H9 (cell line): ENCODE data around the gene WFIKKN1. TPM values are rescaled to one million over a fixed set of nuclear protein-coding genes. Genes with fewer than 3 reads are reported as not detected.

Experiments
- DNase-seq: peaks from one replicate; pipeline ENCODE4 v3.0.0-alpha.2; 2017
- H2AFZ ChIP-seq: one replicate; pipeline ENCODE4 v1.6.1; 2013; ENCODE audit warnings: mild to moderate bottlenecking, low read length, control low read depth, moderate library complexity
- H2AK5ac ChIP-seq: 2 replicates; pipeline ENCODE4 v1.6.1; 2013; ENCODE audit warnings: low read length, control low read depth, mixed read lengths; ENCODE audit not compliant: insufficient read length
- H2BK120ac ChIP-seq: one replicate; pipeline ENCODE4 v1.6.1; 2013; ENCODE audit warnings: low read depth, mild to moderate bottlenecking, low read length, control low read depth, inconsistent platforms; ENCODE audit not compliant: poor library complexity, severe bottlenecking
- H2BK12ac ChIP-seq: 2 replicates; pipeline ENCODE4 v1.6.1; 2013; ENCODE audit warnings: low read length, control low read depth, mixed read lengths, low read depth; ENCODE audit not compliant: insufficient read length
- H2BK15ac ChIP-seq: 2 replicates; pipeline ENCODE4 v1.6.1; 2013; ENCODE audit warnings: low read depth, low read length, control low read depth
- H2BK20ac ChIP-seq: one replicate; pipeline ENCODE4 v1.6.1; 2013; ENCODE audit warnings: low read depth, mild to moderate bottlenecking, low read length, control low read depth, inconsistent platforms; ENCODE audit not compliant: poor library complexity, severe bottlenecking
- H2BK5ac ChIP-seq: 2 replicates; pipeline ENCODE4 v1.6.1; 2013; ENCODE audit warnings: low read length, control low read depth, mixed read lengths; ENCODE audit not compliant: insufficient read length
- H3K14ac ChIP-seq: 2 replicates; pipeline ENCODE4 v1.6.1; 2013; ENCODE audit warnings: low read length, control low read depth; ENCODE audit not compliant: insufficient read depth
- H3K18ac ChIP-seq: 2 replicates; pipeline ENCODE4 v1.6.1; 2013; ENCODE audit warnings: low read depth, mild to moderate bottlenecking, mixed read lengths, low read length, control low read depth; ENCODE audit not compliant: insufficient read length
- H3K23ac ChIP-seq: 2 replicates; pipeline ENCODE4 v1.6.1; 2013; ENCODE audit warnings: low read length, control low read depth, mixed read lengths, low read depth; ENCODE audit not compliant: insufficient read length
- H3K23me2 ChIP-seq: 2 replicates; pipeline ENCODE4 v1.6.1; 2013; ENCODE audit warnings: low read depth, mild to moderate bottlenecking, mixed read lengths, low read length, control low read depth; ENCODE audit not compliant: insufficient read length, poor library complexity, severe bottlenecking
- H3K27ac ChIP-seq: 2 replicates; pipeline ENCODE4 v1.5.1; 2013; ENCODE audit warnings: low read length, control low read depth, mixed read lengths, low read depth; ENCODE audit not compliant: insufficient read length
- H3K27me3 ChIP-seq: 2 replicates; pipeline ENCODE4 v1.6.1; 2013; ENCODE audit warnings: low read length, control low read depth, inconsistent platforms; ENCODE audit not compliant: insufficient read depth
- H3K4ac ChIP-seq: 2 replicates; pipeline ENCODE4 v1.6.1; 2013; ENCODE audit warnings: low read depth, mild to moderate bottlenecking, control low read depth, inconsistent platforms, low read length, moderate library complexity
- H3K4me1 ChIP-seq: 2 replicates; pipeline ENCODE4 v1.6.1; 2013; ENCODE audit warnings: low read length, control low read depth, inconsistent platforms; ENCODE audit not compliant: insufficient read depth
- H3K4me2 ChIP-seq: 2 replicates; pipeline ENCODE4 v1.6.1; 2013; ENCODE audit warnings: low read length, control low read depth, mixed read lengths; ENCODE audit not compliant: insufficient read length, insufficient read depth
- H3K56ac ChIP-seq: 2 replicates; pipeline ENCODE4 v1.6.1; 2013; ENCODE audit warnings: low read depth, mild to moderate bottlenecking, mixed read lengths, low read length, control low read depth; ENCODE audit not compliant: insufficient read length
- H3K79me1 ChIP-seq: 2 replicates; pipeline ENCODE4 v1.6.1; 2013; ENCODE audit warnings: low read depth, mild to moderate bottlenecking, moderate library complexity, low read length, control low read depth, inconsistent platforms; ENCODE audit not compliant: insufficient read depth, poor library complexity, severe bottlenecking
- H3K79me2 ChIP-seq: 2 replicates; pipeline ENCODE4 v1.6.1; 2013; ENCODE audit warnings: low read length, control low read depth, inconsistent platforms; ENCODE audit not compliant: insufficient read depth
- H3K9ac ChIP-seq: 2 replicates; pipeline ENCODE4 v1.6.1; 2013; ENCODE audit warnings: low read length, control low read depth, mixed read lengths; ENCODE audit not compliant: insufficient read length; ENCODE audit errors: extremely low read depth
- H3K9me3 ChIP-seq: one replicate; pipeline ENCODE4 v1.6.1; 2013; ENCODE audit warnings: low read depth, low read length, inconsistent platforms; ENCODE audit not compliant: control insufficient read depth
- H3T11ph ChIP-seq: one replicate; pipeline ENCODE4 v1.6.1; 2013; ENCODE audit warnings: mild to moderate bottlenecking, low read length, control low read depth, inconsistent platforms
- H4K20me1 ChIP-seq: one replicate; pipeline ENCODE4 v1.6.1; 2013; ENCODE audit not compliant: control insufficient read depth, insufficient read length, insufficient read depth
- H4K5ac ChIP-seq: 2 replicates; pipeline ENCODE4 v1.6.1; 2013; ENCODE audit warnings: low read depth, mild to moderate bottlenecking, mixed read lengths, low read length, control low read depth; ENCODE audit not compliant: insufficient read length
- H4K8ac ChIP-seq: replicated peaks from 2 replicates; pipeline ENCODE4 v1.6.1; 2013; ENCODE audit warnings: low read length, control low read depth, mixed read lengths, low read depth; ENCODE audit not compliant: insufficient read length
- H4K91ac ChIP-seq: 2 replicates; pipeline ENCODE4 v1.6.1; 2013; ENCODE audit warnings: low read depth, mild to moderate bottlenecking, moderate library complexity, mixed read lengths, low read length, control low read depth; ENCODE audit not compliant: insufficient read length
- H3K27ac Mint-ChIP-seq, 3 experiments: 2 replicates in 2 of 3; 3 replicates in 1 of 3; pipeline ENCODE4 v1.8.0; 2020 to 2021; ENCODE audit warnings: mixed read lengths in 3 of 3, mild to moderate bottlenecking in 1 of 3, moderate library complexity in 1 of 3
- H3K27me3 Mint-ChIP-seq: 2 replicates; pipeline ENCODE4 v1.8.0; 2021; ENCODE audit warnings: low read depth, mild to moderate bottlenecking, moderate library complexity, mixed read lengths
- H3K36me3 Mint-ChIP-seq, 3 experiments: 2 replicates in 2 of 3; 3 replicates in 1 of 3; pipeline ENCODE4 v1.8.0; 2020 to 2021; ENCODE audit warnings: low read depth in 3 of 3, mixed read lengths in 3 of 3; ENCODE audit not compliant: insufficient read depth in 1 of 3
- H3K4me1 Mint-ChIP-seq, 2 experiments: 2 replicates each; pipeline ENCODE4 v1.8.0; 2020; ENCODE audit warnings: mixed read lengths in 2 of 2
- H3K4me3 Mint-ChIP-seq, 2 experiments: 2 replicates in 1 of 2; 3 replicates in 1 of 2; pipeline ENCODE4 v1.8.0; 2020 to 2021; ENCODE audit warnings: mild to moderate bottlenecking in 2 of 2, mixed read lengths in 2 of 2, moderate library complexity in 1 of 2
- H3K9me3 Mint-ChIP-seq, 2 experiments: 2 replicates in 1 of 2; 3 replicates in 1 of 2; pipeline ENCODE4 v1.8.0; 2020; ENCODE audit warnings: mild to moderate bottlenecking in 2 of 2, mixed read lengths in 2 of 2, moderate library complexity in 1 of 2
- CTCF ChIP-seq: fragments of 200-600 bp; sonication (generic); conservative IDR thresholded peaks from 3 replicates; pipeline ENCODE4 v1.8.0; 2021; ENCODE audit warnings: antibody characterized with exemption, mild to moderate bottlenecking
- WGBS: extraction: QIAGEN DNeasy Blood & Tissue Kit; methylation state at CpG from one replicate; pipeline ENCODE4 v1.1.7; 2013; ENCODE audit warnings: missing lambda C conversion rate, low lambda C conversion rate, mixed read lengths; ENCODE audit not compliant: insufficient read length; ENCODE audit errors: extremely low coverage; 5-methylcytosine and 5-hydroxymethylcytosine counted together
- total RNA-seq: library from RNA; stranded (reverse); gene quantifications from 2 replicates; pipeline ENCODE4 v1.2.1, GENCODE V29; 2021

WFIKKN1 gene
- total RNA-seq, 1 experiment from 2014 or later: 8.3 TPM

GRCh38 chr16:592518-593306 is 38.1 kb upstream of the WFIKKN1 start:
- no peak overlapping the region for H3K23ac ChIP-seq
- WGBS: no CpG with 5 or more reads among the region's 24 CpGs
- H3K9ac ChIP-seq: no peak overlapping the region
- H3K79me1 ChIP-seq: peaks cover 3% of the 10 kb centered on the region
- H4K8ac ChIP-seq: no peak overlapping the region
- H2BK120ac ChIP-seq: no peak overlapping the region
- H3K4me1 ChIP-seq: no peaks in the 10 kb centered on the region
- Mint-ChIP-seq H3K36me3 (peaks cover 5 to 15% (median 14%) of the 10 kb centered on the region in 3 experiments; a peak in 6 of 7 replicates), H3K4me3 (no peak overlapping the region), H3K27me3 (peaks cover 32% of the 10 kb centered on the region), H3K4me1 (peaks cover 10 to 17% of the 10 kb centered on the region in 2 experiments), H3K27ac (no peak overlapping the region), H3K9me3 (0 out of 5 replicates have a peak, but pooled peaks cover 0 to 3% of the 10 kb centered on the region in 2 experiments)
- no peak for TF ChIP-seq CTCF
- H3K18ac ChIP-seq: no peak overlapping the region
- H3K27ac ChIP-seq: no peak overlapping the region
- H3K27me3 ChIP-seq: no peaks in the 10 kb centered on the region; the same call in 1 of the 2 replicates
- no peak overlapping the region for H4K91ac ChIP-seq
- no peak overlapping the region for H2BK20ac ChIP-seq
- DNase-seq: no peak
- no peak overlapping the region for H2BK12ac ChIP-seq
- H3K14ac ChIP-seq: no peak overlapping the region
- no peak overlapping the region for H2AFZ ChIP-seq
- no peaks in the 10 kb centered on the region for H3K9me3 ChIP-seq
- H3K4me2 ChIP-seq: no peak overlapping the region
- no peaks in the 10 kb centered on the region for H4K20me1 ChIP-seq
- H3K4ac ChIP-seq: no peak overlapping the region
- no peak overlapping the region for H4K5ac ChIP-seq
- H3K56ac ChIP-seq: no peak overlapping the region
- no peak overlapping the region for H2BK15ac ChIP-seq
- H2AK5ac ChIP-seq: no peak overlapping the region
- H3K23me2 ChIP-seq: peaks cover 5% of the 10 kb centered on the region
- no peak overlapping the region for H2BK5ac ChIP-seq
- H3K79me2 ChIP-seq: no peaks in the 10 kb centered on the region; the same call in 1 of the 2 replicates
- no peak overlapping the region for H3T11ph ChIP-seq
